SH-SY5Y (cell line): ENCODE results near the gene RBM5.

ENCODE experiments used
- GATA2 ChIP-seq: IDR thresholded peaks from 2 replicates; pipeline ENCODE4 v1.6.1; 2011; ENCODE audit warnings: mild to moderate bottlenecking, low read depth, low read length
- GATA3 ChIP-seq: IDR thresholded peaks from 2 replicates; pipeline ENCODE4 v1.6.1; 2011; ENCODE audit warnings: low read depth, mild to moderate bottlenecking, low read length, moderate library complexity

- TF ChIP-seq GATA2, result no peak
- no peak for TF ChIP-seq GATA3
These were observed 78.5 kb downstream of the RBM5 start for GRCh38 chr3:50167069-50167840.
